Duodenal mucosa (tissue), 2 donors: ENCODE data around the gene PCYOX1L.

Experiments
- H3K27ac ChIP-seq: one replicate; pipeline ENCODE4 v1.7.0; 2013; ENCODE audit warnings: low read depth, low read length
- H3K27me3 ChIP-seq, 2 donors: one replicate each; pipeline ENCODE4 v1.7.0; 2013; ENCODE audit warnings: low read length in 2 of 2, control low read depth in 1 of 2; ENCODE audit not compliant: insufficient read depth in 2 of 2, control insufficient read depth in 1 of 2
- H3K36me3 ChIP-seq, 2 donors: one replicate each; pipeline ENCODE4 v1.7.0; 2013; ENCODE audit warnings: low read length in 2 of 2, control low read depth in 1 of 2; ENCODE audit not compliant: insufficient read depth in 2 of 2, control insufficient read depth in 1 of 2
- H3K4me1 ChIP-seq, 2 donors: one replicate each; pipeline ENCODE4 v1.7.0; 2013; ENCODE audit warnings: low read length in 2 of 2, control low read depth in 1 of 2; ENCODE audit not compliant: insufficient read depth in 2 of 2, control insufficient read depth in 1 of 2
- H3K4me3 ChIP-seq, 2 donors: one replicate each; pipeline ENCODE4 v1.7.0; 2013; ENCODE audit warnings: low read length in 2 of 2, low read depth in 1 of 2
- H3K9ac ChIP-seq, 2 donors: one replicate each; pipeline ENCODE4 v1.7.0; 2013; ENCODE audit warnings: low read length in 2 of 2, low read depth in 1 of 2
- H3K9me3 ChIP-seq, 2 donors: one replicate each; pipeline ENCODE4 v1.7.0; 2013; ENCODE audit warnings: low read length in 2 of 2, control low read depth in 1 of 2; ENCODE audit not compliant: control insufficient read depth in 1 of 2

The PCYOX1L gene, protein sequence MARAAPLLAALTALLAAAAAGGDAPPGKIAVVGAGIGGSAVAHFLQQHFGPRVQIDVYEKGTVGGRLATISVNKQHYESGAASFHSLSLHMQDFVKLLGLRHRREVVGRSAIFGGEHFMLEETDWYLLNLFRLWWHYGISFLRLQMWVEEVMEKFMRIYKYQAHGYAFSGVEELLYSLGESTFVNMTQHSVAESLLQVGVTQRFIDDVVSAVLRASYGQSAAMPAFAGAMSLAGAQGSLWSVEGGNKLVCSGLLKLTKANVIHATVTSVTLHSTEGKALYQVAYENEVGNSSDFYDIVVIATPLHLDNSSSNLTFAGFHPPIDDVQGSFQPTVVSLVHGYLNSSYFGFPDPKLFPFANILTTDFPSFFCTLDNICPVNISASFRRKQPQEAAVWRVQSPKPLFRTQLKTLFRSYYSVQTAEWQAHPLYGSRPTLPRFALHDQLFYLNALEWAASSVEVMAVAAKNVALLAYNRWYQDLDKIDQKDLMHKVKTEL

DNA sequence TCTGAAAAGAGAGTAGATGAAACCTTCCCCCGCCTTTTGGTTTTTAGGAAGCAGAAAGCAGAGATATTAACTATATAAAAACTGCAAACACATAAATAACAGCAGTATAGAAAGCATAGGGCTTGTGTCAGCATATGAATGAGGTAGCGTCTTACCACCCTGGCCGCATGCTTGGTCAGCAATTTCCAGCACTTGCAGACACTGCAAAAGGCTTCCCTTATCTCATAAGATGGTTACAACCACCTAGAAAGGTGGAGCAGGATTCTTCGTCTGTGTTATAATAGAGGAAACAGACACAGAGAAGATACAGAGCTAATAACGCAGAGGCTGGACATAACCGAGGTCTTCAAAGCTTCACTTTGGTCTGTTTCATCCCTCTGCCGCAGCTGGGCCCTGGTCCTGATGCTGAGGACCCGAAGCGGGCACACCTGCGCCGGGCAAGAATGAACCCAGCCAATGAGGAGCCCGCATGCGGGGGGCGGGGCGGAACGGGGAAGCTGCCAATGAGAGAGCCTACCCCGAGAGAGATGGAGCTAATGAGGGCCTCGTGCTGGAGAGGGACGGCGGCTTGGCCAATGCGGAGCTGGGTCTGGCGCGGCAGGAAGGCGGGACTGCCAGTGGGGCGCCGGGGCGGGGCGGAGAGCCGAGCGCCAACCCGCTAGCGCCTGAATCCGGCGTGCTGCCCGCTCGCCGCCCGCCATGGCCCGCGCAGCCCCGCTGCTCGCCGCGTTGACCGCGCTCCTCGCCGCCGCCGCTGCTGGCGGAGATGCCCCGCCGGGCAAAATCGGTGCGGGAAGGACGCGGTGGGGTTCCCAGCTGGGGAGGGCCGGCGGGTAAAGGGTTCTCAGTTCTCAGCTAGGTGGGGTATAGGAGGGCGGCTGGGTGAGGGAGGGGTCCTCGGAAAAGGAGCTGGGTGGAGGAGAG lies at the start of gene PCYOX1L:
PCYOX1L (plus strand) TSS at position 677 of the 924 bp plus-strand sequence; CDS start at position 700, 23 bp downstream.
- Histone ChIP-seq H3K27me3 (no peaks in the 10 kb centered on the region), H3K9ac (peak within 1 kb of the TSS; percentile 76 to 84), H3K4me1 (peaks cover 17 to 18% of the 10 kb centered on the region in 2 donors), H3K9me3 (no peaks in the 10 kb centered on the region), H3K36me3 (peaks cover 5 to 13% of the 10 kb centered on the region in 2 donors), H3K4me3 (peak within 1 kb of the TSS; percentile 80 to 84), H3K27ac (no peak within 1 kb of the TSS)

DNA sequence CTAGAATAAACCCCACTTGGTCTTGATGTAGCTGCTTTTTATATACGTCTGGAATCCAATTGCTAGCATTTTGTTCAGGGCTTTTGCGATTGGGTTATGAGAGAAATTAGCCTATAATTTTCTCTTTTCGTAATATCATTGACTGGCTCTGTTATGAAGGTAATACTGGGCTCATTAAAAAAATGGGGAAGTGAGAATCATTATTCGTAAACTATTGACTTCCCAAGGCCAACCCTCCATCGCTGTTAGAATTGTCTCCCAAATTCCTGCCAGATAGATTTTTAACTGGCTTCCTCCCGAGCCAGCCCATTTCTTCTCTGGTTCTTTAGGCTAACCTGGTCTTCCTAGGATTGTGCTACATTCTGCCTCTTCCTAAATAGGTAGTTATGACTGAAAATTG lies 48.5 kb upstream of the PCYOX1L start:
- H3K4me3 ChIP-seq: no peak overlapping the region
- no peak overlapping the region for H3K27ac ChIP-seq
- H3K4me1 ChIP-seq: no peaks in the 10 kb centered on the region
- peaks cover 0 to 4% of the 10 kb centered on the region in 2 donors for H3K36me3 ChIP-seq
- no peak overlapping the region for H3K9ac ChIP-seq
- H3K27me3 ChIP-seq: no peaks in the 10 kb centered on the region
- H3K9me3 ChIP-seq: no peaks in the 10 kb centered on the region

DNA sequence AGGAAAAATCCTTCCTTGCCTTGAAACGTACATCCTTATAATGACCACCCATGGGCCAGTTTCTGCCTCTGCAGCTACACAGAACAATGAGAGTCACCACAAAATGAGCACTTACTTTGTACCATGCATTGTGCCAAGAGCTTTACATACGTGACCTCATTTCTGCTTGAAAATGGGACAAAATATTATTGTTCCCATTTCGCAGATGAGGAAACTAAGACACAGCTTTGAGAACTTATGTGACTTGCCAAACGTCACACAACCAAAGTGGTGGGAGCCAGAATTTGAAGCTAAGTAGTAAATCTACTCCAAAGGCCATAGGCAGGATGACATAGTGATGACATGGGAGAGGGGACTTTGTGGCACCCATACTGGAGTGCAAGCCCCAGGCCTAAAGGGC lies 47.4 kb upstream of the PCYOX1L start:
- Histone ChIP-seq H3K9me3 (no peaks in the 10 kb centered on the region), H3K4me3 (no peak overlapping the region), H3K36me3 (peaks cover 0 to 4% of the 10 kb centered on the region in 2 donors), H3K27ac (no peak overlapping the region), H3K9ac (no peak overlapping the region), H3K4me1 (no peaks in the 10 kb centered on the region), H3K27me3 (no peaks in the 10 kb centered on the region)

DNA sequence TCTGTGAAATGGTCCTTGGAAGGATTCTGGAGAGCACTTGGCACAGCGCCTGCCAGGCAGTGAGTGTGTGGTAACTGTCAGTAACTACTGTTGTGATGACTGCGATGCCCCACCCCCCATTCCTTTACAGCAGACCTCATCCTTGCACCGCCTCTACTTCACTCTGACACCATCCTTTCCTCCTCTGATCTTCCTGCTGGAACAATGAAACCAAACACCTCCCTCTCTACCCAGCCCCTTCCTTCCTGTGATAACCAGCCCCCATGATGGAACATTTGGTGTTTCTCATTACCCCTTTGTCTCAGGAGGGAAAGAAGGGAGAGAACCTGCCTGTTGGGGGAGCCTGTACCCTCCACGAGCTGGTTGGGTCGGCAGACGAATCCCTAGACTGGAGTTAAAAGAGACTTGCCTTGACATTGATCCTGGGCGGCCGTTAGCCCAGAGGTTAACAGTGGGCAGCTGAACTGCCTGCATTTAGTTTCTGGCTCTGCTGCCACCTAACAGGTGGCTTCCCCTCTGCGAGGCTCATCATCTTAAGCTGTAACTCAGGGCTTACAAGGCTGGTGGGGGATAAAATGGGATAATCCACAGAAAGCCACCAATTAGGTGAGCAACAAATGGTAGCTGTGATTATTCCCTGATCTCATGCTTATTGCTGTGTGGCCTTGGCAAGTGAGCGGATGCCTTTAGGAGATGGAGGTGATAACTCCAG lies 46.7 kb upstream of the PCYOX1L start:
- Histone ChIP-seq H3K4me1 (no peaks in the 10 kb centered on the region), H3K27me3 (no peaks in the 10 kb centered on the region), H3K9ac (no peak overlapping the region), H3K4me3 (no peak overlapping the region), H3K27ac (no peak overlapping the region), H3K9me3 (no peaks in the 10 kb centered on the region), H3K36me3 (peaks cover 0 to 4% of the 10 kb centered on the region in 2 donors)

DNA sequence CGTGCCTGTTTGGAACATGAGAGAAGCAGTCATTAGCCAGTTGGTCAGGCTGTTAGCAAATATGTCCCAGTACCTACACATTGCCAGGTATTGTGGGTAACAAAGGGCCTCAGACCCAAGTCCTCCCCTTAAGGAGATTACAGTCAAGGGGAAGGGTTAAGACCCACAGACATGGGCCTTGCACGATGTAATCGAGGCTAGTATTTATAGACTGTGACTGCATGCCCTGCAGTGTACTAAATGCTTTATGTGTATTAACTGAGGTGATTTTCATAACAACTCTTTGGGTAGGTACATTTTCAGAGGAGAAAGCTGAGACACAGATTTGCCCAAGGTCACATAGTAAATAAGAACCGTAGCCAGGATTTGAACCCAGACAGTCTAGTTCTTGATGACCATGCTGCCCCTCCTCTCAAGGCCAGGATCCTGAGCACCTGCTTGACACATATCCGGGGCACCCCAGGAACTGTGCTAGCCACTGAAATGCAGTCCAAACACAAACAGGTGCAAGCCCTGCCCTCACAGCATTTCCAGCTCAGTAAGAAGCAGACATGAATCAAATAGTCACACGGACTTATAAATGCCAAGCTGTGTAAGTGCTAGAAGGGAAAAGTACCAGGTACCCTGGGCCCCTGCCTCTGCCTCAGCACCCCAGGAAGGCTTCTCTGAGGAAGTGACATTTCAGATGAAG lies 44.5 kb upstream of the PCYOX1L start:
- H3K9ac ChIP-seq: no peak overlapping the region
- H3K27ac ChIP-seq: no peak overlapping the region
- no peak overlapping the region for H3K4me3 ChIP-seq
- H3K4me1 ChIP-seq: peaks cover 0 to 4% of the 10 kb centered on the region in 2 donors
- no peaks in the 10 kb centered on the region for H3K9me3 ChIP-seq
- no peaks in the 10 kb centered on the region for H3K27me3 ChIP-seq
- H3K36me3 ChIP-seq: peaks cover 0 to 4% of the 10 kb centered on the region in 2 donors

DNA sequence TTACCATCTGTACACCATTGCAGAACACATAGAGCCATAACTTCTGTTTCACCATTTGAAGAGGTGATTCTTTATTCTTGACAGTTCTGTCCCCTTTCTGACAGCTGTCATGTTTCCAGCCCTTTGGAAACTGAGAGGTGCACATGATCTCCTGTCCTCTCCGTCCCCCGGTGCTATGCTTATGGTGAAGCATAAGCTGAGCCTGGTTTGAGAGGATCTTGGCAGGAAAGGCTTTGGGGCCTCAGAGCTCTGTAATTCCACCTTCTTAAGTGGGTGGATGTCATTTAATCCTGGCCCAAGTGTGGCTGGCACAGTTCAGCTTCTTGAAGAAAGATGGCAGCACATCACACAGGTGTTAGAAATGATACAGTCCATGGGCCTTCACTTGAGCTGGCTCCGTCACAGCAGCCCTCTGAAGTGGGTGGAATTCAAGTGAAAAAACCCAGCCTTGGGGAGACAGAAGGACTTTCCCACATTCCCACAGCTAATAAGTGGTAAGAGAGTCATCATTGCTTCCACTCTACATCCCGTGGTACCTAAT lies 43.2 kb upstream of the PCYOX1L start:
- Histone ChIP-seq H3K4me1 (peaks cover 0 to 4% of the 10 kb centered on the region in 2 donors), H3K9ac (no peak overlapping the region), H3K4me3 (no peak overlapping the region), H3K27ac (no peak overlapping the region), H3K9me3 (no peaks in the 10 kb centered on the region), H3K36me3 (peaks cover 0 to 4% of the 10 kb centered on the region in 2 donors), H3K27me3 (no peaks in the 10 kb centered on the region)

DNA sequence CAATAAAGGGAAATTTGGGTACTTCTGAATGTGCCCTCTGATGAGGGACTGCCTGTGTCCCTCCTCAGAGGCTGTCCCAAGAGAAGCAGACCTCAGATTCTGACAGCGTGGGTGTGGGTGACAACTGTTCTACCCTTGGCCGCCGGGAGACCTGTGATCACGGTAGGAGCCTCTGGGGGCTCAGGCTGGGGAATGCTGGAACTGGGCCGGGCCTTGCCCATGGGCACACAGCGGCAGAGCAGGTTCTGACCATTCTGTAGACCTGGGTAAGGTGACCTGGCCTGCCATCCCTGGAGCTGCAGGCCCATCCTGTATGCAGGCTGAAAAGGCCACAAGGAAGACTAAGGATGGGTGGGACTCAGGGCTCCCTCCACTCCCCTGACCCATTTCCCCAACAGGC lies 42.1 kb upstream of the PCYOX1L start:
- no peak overlapping the region for H3K4me3 ChIP-seq
- H3K9me3 ChIP-seq: no peaks in the 10 kb centered on the region
- no peaks in the 10 kb centered on the region for H3K36me3 ChIP-seq
- peaks cover 6 to 8% of the 10 kb centered on the region in 2 donors for H3K4me1 ChIP-seq
- H3K27me3 ChIP-seq: no peaks in the 10 kb centered on the region
- H3K27ac ChIP-seq: no peak overlapping the region
- no peak overlapping the region for H3K9ac ChIP-seq

DNA sequence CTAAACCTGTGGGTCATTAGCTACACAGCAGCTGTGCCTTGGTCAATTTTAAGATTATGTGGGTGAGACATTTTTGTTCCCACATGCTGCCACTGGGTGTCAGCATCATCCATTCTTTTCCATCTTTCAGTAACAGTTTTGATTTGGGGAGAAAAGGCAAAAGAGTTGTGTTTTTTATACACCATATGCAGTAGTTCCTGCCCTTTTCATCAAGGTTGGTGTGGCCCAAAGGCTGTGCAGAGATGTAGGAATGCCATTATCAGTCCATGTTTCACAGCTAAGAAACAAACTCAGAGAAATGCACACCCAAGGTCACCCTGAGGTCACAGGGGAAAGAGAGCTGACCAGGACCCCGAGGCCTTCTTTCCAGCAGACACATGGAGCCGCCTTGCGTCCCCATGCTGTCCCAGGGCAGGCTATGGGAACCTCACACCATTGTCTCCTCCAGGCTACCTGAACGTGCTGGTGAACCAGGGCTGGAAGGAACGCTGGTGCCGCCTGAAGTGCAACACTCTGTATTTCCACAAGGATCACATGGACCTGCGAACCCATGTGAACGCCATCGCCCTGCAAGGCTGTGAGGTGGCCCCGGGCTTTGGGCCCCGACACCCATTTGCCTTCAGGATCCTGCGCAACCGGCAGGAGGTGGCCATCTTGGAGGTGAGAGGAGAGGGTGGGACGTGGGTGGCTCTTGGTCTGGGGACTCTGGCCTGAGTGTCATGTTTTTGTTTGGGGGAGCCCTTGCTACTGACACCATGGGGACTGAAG lies 40.4 kb upstream of the PCYOX1L start:
- no peak overlapping the region for H3K9ac ChIP-seq
- no peak overlapping the region for H3K27ac ChIP-seq

DNA sequence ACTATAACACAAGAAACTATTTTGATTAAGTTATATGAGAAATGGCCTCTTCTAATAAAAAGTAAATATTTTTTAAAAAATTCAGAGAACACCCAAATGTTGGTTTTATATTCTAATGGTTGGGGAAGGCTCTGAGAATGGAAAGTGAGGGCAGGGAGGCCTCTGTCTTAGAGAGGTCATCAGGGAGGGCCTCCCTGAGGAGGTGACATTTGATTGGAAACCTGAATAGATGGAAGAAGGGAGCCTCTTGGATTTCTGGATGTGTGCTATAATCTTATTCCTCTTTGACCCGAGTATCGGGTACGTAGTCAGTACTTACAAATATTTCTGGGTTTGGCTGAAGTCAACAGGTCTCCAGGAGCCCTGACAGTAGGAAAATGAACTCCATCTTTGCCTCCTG lies 38.7 kb upstream of the PCYOX1L start:
- Histone ChIP-seq H3K36me3 (no peaks in the 10 kb centered on the region), H3K27ac (no peak overlapping the region), H3K9me3 (no peaks in the 10 kb centered on the region), H3K4me3 (no peak overlapping the region), H3K4me1 (peaks cover 25 to 30% of the 10 kb centered on the region in 2 donors), H3K9ac (no peak overlapping the region), H3K27me3 (no peaks in the 10 kb centered on the region)

More for the DNA sequence above, 40.4 kb upstream of the PCYOX1L start:
- Histone ChIP-seq H3K27me3 (no peaks in the 10 kb centered on the region), H3K4me1 (peaks cover 17 to 25% of the 10 kb centered on the region in 2 donors), H3K9me3 (no peaks in the 10 kb centered on the region), H3K36me3 (no peaks in the 10 kb centered on the region), H3K4me3 (no peak overlapping the region)
